HG02973 (cell line): ENCODE data around the gene RSPO3.
A peak's percentile ranks its signal among the peaks of the same experiment; 100 is the strongest.

Experiments used
- ATAC-seq: cut with Tn5 transposase; IDR thresholded peaks from one replicate; pipeline ENCODE4 v1.9.1; 2021; ENCODE audit warnings: moderate library complexity; ENCODE audit not compliant: unreplicated experiment

The RSPO3 gene

DNA sequence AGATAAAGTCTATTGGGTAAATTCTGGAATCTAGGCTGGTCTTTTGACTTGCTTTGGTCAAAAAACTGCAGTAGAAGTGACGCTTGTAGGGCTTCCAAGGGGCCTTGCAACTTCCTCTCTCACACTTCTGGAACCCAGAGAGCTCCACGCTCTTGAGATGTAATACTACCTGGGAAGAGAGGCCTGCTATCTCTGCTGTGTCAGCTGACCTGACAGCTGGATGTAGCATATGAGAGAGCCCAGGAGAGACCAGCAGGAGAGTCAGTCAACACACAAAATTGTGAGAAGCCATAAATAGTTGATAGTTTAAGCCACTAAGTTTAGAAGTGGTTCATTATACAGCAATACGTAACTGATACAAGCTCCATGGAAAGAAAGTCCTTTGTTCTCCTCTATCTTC lies 7.8 kb upstream of the RSPO3 start:
- ATAC-seq = no peak

DNA sequence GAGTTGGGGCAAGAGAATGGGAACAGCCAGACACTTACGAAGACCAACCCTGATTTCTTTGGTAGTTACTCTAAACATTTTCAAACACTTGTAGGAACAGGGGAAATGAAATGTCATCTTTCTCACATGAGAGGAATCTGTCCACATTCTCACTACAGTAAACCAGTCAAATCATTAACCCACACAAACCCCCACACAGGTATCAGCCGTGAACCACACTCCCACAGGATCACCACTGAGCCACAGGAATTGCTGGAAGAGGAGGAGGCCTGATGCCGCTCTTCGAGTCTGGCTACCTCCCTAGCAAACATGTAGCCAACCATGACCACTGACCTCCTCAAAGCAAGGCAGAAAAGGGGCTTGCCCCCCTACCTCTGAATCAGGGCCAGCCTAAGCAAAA lies 6.9 kb upstream of the RSPO3 start:
- no peak for ATAC-seq

DNA sequence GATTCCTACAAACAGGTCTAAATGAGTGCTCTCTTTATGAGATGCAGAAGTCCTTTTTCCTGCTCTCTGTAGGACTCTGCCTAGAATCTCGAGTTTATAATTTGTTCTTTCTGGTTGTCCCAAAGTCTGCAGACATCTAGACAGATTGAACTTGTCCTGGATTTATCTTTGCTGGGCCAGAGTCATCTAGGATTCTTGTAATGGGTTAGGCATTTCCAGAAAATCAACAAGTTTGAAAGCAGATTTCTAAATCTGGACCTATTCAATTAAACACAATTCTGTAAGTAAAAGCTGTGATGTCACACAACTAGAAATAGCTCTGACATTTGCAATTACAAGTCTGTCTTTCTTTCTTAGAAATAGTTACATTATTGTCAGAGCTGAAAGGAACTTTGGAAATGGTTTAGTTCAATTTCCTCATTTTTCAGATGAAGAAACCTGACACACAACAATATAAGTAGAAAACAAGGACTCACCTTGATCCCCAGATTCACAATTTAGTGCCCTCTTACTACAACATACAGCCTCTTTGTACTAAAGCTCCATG lies 4.2 kb upstream of the RSPO3 start:
- no peak for ATAC-seq

DNA sequence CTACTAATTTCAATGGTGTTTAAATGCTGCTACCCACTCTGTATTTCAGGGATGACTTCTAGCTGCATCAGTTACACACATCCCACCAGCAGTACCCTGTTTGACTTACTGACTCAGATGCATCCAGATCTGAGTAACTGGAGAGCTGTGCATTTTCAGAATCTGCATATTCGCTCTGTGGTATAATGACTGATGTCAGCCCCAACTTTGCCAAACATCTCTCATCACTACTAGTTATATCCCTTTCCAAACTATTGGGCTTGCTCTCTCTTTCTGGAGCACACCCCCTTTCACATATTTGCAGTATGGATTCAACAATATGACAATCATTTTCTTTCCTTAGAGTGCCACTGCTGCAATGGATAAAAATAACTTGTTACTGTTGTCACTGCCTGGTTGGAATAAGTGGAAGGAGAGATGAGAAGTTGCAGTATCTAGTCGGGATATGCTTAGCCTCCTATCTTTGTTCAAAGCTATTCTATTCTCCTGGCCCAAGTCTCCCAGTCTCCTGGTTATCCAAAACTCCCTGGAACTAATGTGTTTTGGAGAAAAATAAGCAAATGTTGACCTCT lies 3.3 kb upstream of the RSPO3 start:
- no peak for ATAC-seq

DNA sequence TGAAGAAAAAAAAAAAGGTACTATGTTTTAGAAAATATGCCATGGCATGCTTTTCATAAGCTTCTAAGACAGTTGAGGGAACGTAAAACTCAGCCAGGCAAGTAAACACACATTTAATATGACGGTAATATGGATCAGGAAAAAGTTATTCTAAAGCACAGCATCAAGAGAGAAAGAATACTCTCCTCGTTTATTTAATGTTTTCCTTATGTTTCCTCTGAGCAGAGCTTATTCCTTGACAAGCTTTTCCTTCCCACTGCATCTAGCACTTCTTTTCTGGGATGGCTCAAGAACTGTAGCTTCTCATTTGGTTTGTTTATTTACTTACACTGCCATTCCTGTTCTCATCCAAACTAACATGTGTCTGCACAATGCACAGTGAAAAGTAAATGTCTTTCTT lies 2.7 kb upstream of the RSPO3 start:
- no peak for ATAC-seq

DNA sequence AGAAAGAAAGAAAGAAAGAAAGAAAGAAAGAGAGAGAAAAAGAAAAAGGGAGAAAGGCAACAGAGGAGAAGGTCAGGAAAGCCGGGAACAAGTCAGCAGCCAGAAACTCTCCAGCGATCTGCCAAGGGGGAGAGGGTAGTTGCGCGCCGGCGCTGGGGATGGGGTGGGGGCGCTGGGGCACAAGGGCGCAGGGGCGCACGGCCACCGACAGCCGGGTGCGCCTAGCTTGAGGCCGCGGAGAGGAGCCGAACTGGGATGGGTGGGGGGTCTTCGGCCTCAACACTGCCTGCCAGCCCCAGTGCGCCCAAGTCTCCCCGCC lies 533 bp upstream of the RSPO3 start:
- ATAC-seq = no peak

DNA sequence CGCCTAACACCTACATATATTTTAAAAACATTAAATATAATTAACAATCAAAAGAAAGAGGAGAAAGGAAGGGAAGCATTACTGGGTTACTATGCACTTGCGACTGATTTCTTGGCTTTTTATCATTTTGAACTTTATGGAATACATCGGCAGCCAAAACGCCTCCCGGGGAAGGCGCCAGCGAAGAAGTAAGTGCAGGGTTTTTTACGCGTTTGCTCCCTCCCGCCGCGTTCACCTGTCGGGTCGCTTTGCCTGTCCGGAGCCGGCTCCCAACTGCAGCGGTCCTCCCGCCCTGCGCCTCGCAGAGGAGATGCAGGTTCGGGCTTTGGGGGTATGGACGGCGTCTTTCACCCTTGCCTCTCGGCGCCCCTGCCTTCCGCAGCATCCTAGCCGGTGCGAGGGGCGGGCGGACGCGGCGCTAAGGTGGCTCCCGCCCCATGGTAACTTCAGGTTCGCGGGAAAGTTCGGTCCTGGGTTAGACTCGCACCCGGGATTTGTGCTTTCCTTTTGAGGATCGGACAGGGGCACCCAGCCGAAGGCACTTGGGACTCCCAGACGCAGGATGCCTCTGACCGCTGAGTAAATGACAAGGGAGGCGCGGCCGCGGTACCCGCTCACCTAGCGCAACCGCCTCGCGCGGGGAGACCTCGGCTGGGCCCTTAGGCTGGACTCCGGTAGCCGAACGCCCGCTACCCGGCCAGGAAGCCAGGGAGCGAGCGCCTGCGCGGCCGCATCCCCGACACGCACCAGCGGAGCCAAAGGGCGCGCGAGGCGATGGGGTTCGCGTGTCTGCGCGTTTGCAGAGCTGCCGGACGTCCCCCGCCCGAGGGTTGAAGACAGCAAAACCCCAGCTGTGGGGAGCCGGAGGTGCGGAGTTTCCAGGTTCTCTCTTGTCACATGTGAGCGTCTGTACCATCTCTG lies 891 bp downstream of the RSPO3 start:
- ATAC-seq = peak; percentile 39

DNA sequence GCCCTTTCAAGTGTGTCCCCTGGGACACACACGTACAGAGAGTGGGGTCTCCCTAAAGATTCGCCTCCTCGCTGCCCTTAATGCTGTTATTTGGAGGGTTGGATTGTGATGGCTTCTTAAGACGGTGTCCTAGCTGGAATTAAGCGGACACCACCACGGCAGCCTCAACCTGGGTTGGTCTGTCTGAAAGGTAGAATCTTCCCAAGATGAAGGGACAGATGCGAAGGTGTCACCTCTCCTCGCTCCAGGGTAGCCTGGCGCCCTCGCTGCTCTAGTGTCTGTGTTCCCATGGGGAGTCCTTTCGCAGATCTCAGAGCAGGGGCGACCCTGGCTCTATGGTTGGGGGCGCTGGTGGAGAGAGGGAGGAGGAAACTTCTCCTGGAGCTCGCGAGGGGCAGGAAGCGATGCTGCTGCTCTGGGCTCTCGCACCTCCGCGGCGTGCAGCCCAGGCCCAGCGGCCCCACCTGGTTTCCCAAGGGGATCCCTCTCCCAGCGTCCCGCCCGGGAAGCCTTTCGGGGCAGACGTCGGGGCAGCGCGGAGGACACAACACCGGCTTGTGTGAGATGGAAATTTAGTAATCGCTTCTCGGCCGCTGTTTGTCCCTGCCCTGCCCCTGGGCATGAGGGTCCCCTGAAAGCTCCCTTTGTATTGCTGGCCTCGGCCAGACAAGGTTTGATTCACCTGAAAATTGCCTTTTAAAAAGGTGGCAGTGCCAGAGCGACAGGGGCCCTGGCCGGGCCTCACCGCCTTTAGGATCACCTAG lies 1.7 kb downstream of the RSPO3 start:
- no peak for ATAC-seq

DNA sequence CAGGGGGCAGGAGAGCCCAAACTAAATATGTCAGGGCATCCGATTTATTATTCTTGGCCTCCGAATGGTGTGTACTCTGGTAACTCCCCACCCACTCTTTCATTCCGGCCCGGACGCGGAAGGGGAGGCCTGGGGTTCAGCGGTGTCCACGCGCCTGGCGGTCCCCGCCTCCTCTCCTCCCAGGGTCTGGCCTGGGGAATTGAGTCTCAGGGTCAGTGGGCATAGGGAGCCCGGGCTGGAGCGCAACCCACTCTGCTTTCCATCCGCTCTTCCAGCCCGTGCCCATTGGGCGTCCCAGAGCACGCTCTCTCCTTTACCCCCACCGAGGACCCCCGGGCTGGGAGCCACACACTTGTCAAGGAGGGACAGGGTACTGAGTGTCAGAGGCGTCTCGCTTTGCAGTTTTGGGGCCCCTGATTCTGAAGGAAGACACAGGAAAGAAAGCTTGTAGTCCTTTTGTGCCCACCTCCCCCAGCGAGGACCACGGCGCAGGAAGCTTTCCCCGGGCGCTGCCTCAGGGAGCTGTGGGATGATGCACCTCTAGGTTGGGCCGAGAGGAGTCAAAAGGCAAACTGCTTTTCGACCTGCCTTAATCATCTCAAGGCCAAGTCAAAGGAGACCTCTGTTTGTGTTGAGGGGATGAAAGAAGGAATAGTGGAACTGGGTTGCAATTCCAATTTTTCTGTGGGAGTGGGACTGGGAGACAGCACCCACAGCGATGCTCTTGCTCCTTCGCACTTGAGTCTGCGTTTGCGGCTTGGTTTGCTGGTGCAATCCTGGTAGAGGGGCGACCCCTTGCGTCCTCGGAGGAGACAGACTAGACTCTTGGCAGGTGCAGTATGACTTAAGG lies 2.5 kb downstream of the RSPO3 start:
- peak; percentile 90 for ATAC-seq

DNA sequence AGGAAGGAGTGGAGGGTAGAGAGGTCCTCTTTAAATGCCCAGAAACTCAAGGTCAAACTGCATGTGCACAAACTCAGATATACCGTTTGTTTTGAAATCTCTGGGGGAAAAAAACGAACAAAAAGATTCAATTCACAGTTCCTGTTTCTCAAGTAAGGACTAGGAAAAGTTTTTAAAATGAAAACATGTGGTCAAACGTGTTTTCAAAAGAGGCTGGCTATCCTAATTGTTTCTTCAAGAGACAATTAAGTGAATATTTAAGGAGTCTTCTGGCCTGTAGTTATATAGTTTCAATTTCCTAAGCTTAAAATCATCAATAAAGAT lies 3.1 kb downstream of the RSPO3 start:
- ATAC-seq = no peak

DNA sequence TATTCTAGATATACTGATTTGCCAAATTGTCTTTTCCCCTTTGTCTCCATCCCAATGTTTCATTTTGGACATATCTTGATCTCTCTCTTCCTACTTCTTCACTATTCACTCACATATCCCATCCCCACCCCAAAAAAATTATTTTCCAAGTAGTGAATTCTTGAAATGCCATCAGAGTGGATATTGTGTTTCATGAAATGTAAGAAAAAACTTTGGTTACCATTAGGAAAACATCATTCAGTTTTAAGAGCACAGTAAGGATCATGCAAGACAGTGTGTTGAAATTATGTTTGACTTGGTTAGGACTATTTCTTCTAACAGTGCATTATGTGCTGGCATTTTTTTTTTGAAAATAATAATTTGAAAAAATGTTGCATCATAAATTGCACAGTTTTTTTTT lies 5.7 kb downstream of the RSPO3 start:
- no peak for ATAC-seq

DNA sequence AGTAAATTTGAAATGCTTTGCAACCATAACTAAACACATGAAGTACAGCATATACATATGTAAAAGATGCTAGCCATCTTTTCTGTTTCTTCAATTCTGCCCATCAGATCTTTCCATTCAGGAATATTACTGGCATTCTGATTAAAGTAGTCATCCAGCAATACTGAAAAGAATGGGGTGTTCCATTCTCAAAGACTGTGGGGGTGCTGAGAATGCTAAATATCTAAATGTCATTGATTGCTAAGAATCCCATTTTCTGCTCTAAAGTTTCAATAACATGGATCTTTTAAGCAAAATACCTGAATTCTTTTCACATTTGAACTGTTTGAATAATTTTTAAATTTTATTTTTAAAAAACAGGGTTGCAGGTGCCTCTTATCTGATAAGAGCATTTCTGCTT lies 6.2 kb downstream of the RSPO3 start:
- no peak for ATAC-seq

DNA sequence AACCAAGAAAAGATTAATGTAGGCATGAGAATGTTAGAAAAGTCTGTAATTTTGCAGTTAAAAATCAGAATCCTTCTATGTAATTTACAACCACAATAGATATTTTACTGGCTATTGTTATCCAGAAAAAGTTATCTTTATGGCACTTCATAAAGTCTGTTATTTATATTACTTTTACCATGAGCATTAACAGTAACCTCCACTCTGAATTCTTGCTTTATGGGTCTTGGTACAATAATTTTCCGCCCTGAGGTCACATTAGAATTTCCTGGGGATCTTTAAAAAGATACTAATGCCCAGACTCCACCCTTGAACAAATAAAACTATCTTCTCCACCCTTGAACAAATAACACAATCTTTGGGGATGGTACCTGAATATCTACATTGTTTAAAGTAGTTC lies 9.6 kb downstream of the RSPO3 start:
- ATAC-seq = no peak

DNA sequence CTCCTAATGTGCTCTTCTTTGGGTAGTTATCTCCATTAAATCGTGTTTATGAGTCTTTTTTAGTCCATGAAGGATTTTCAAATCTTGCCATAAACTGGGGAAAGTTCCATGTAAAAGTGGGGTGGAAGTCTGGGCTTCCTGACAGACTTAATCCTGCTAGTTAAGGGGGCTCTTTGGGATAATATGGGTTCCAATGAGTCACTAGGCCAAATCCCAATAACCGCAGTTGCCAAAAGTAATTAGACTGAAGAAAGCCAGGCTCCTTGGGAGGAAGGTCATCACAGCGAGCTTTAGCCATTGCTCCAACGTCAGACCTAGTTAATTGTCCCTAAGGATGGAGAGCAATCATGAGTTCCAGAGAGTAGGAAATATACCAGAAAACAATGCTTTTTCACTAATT lies 10.8 kb downstream of the RSPO3 start:
- ATAC-seq = no peak

DNA sequence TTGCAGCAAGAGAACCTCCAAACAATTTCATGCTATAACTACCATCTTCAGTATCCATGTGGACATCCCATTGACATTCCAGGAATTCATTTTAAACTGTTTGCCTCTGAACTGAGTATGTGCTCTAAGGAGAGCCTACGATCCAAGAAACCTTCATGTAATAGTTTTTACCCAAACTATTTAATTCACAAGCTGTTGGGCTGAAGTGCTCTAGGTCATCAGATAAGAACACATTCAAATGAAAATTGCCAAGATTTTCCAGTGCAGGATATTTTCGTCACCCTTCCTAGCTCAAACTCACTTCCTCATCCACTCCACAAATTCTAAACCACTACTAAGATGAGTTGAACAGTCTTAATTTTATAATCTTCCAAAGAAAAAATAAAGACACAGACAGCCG lies 12.8 kb downstream of the RSPO3 start:
- no peak for ATAC-seq

DNA sequence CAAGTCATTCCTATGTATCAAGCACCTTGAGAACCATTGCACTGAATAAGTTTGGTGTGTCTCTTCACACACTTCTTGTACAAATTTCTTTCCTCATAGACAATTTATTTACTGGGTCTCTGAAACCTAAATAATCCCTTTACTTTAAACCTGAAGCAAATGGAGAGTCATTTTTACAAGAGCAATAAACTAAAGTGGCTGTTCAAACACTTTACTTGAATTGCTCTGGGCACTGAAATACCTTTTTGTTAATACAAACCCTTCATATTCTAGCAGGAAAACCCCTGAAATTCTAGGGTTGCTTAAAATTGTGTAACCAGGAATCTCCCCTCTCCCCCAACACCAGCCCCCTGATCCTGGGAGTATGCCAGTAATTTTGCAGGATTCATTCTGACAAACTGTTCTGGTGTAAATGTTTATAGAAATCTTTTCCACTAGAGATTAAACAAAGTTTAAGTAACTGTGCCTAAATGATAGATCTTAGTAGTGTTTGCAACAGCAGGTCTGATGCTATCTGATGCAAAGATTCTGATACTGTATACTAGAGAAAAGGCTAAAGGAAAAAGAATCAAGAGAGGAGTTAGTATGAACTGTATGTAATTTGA lies 13.4 kb downstream of the RSPO3 start:
- no peak for ATAC-seq

DNA sequence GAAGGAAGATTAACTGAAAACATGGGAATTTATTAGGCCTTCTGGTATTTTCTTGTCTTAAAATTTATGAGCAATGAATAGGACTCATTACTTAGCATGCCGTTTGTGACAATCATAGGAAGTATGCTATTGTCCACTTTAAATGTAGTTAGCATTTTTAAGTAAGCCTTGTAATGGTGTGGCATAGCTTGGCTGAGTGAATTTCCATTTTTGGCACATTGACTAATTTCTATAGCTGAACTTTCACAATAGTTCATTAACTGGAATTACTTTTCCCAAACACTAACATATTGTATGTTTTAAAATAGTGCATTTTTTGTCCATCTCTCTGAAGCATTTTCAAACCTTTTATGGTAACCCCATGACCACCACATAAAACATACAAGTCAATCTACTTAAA lies 15.7 kb downstream of the RSPO3 start:
- no peak for ATAC-seq

DNA sequence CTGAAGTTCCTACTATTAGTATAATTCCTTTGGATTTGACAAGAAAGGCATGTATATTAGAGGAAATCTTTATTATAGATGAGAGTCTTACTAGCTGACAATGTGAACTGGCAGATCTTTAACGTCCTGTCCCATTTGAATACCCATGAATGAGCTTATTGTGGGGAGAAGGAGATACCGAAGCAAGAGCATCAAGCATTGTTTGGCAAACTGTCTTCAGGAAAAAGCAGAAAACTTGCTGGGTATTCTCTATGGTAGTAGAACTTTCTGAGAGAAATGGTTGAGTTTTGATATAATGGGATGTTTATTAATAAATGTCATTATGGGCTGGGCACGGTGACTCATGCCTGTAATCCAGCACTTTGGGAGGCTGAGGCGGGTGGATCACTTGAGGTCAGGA lies 18.3 kb downstream of the RSPO3 start:
- ATAC-seq = no peak

DNA sequence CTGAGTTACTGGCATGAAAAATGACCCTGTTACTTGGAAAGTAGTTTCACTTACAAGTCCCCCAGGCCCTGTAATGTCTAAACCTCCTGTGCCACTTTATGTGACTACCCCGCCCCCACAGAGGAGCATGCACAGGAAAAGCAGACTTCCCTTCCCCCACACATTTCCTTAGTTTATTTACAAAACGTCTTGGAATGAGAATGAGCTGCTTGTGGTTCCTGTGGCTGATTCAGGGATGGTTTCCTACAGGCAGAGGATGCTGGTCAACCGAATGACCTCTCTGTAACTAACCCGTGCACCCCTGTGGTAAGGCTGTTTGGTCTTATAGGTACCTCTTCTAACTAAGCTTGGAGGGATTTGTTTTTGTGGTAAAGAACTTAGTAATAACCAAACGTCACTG lies 28.5 kb downstream of the RSPO3 start:
- ATAC-seq = no peak

DNA sequence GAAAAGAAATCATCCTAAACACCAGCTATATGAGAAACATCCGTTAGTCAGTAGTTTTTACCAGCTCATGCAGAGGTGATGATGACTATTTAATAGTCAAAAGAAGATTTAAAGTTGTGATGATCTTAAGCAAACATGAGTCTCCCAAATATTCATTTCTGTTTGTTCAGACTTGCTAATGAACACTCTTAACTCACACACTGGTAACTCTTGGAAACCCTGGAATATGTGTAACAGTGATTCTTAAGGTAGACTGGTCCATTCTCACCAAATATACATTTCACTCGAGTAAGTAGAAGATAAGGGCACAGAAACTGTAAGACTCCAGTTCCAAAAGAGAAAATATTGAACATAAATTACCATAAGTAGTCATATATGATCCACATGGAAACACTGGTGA lies 29.1 kb downstream of the RSPO3 start:
- no peak for ATAC-seq

DNA sequence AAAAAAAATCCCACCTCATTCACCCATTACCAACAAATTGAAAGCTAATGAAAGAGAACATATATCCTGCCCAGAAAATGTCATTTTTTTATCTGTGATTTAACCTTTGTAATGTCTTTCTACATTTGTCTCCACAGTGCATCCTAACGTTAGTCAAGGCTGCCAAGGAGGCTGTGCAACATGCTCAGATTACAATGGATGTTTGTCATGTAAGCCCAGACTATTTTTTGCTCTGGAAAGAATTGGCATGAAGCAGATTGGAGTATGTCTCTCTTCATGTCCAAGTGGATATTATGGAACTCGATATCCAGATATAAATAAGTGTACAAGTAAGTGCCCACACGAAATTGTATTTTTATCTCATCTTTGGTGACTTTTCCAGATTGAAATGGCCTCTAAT lies 30.0 kb downstream of the RSPO3 start:
- no peak for ATAC-seq
